Erythroblast (primary cell): ENCODE results near the gene RILP.

Source experiments
- DNase-seq, 2 experiments: peaks; one replicate each; lab custom pipeline; 2025; lab: John Stamatoyannopoulos, UW
- GATA1 ChIP-seq: IDR thresholded peaks from 2 replicates; pipeline ENCODE4 v1.6.1; 2011; ENCODE audit warnings: low read depth, mild to moderate bottlenecking, control low read depth, low read length, moderate library complexity
- POLR2A ChIP-seq: IDR thresholded peaks from 2 replicates; pipeline ENCODE4 v1.6.1; 2011; ENCODE audit warnings: mild to moderate bottlenecking, low read length

RILP gene

GRCh38 chr17:1611715-1612114, 38.0 kb downstream of the RILP start:
- DNase-seq: no peak
- TF ChIP-seq GATA1: no peak

DNA sequence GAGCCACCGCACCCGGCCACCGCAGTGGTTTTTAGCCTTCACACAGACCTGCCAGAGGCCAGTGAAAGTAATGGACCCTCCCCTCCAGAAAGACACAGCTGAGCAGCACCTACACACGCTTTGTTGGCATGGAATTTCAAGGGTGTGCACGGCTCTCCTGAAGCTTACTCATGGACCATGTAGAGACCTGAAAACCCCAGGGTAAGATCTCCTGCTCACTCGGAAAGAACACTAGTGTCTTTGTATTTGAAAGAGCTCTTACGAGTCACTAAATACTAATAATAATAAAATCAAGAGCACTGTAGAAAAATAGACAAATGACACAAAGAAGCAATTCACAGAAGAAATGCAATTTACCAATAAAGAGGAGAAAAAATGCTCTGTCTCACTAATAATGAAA, 41.0 kb downstream of the RILP start:
- TF ChIP-seq POLR2A (no peak), GATA1 (no peak)

GRCh38 chr17:1607971-1608320, 41.7 kb downstream of the RILP start:
- TF ChIP-seq POLR2A: no peak
- TF ChIP-seq GATA1: no peak
- no peak for DNase-seq

More for the DNA sequence above, 41.0 kb downstream of the RILP start:
- DNase-seq: no peak

DNA sequence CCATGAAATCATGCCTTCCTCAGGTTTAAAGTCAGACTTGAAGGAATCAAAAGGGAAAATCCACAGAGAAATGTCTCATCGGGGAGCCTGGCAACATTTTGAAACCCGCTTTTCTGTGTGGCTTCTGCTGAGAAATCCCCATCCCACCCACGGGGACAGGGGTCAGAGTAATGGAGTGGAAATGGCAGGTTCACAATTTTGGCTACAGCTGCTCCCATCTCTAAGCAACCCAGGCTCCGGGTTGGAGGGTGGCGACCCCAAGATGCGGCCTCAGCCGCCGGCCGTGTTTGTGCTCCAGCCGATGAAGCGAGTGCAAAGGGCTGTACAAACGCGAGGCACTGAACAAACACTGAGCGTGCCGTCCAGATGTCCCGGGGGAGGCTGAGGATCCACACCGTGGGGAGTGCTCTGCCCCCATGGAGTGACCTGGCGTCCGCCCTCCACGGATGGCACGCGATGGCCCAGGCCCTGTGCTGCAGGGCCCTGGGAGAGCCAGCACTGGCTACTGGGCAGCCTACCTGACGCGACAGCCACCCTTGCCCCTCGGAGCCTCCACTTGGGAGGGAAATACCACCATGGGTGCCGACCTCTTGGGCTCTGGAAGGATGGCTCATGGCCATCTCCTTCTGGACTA, 43.2 kb downstream of the RILP start:
- no peak for DNase-seq
- TF ChIP-seq GATA1 (no peak), POLR2A (no peak)

GRCh38 chr17:1605681-1606351, 43.9 kb downstream of the RILP start:
- TF ChIP-seq GATA1: no peak
- TF ChIP-seq POLR2A: no peak
- DNase-seq: no peak

DNA sequence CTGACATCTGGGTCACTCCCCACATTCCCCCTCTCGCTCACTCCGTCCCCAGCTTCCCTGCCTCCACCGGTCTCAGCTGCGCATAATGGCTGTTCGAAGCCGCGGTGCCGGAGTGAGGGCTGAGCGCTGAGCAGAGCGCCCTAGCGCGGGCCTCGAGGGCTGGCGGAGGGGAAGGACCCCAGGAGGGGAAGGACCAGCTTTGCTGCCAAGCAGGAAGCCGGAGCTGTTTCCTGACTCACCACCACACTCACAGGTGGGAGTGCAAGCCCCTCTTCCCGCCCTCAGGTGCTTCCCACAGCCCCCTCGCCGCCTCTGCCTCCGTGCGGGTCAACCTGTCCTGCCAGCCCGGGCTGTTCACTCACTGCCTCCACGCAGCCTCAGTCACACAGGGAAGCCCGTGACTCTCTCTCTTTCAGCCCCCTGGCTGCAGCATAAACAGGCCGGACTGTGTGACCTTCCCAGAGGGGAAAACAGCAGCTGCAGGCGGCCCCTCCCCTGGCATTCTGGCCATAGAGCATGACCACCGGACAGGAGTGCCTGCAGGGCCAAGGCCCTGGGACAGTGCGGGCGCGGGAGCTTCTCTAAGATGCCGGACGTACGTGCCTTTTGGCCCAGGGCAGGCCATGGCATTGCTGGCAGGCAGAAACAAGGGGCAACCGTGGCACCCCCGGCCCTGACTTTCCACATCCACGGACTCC, 44.7 kb downstream of the RILP start:
- no peak for DNase-seq
- no peak for TF ChIP-seq GATA1
- no peak for TF ChIP-seq POLR2A

- TF ChIP-seq GATA1: no peak
- no peak for TF ChIP-seq POLR2A
- DNase-seq: no peak
Observed at GRCh38 chr17:1601571-1601970, 48.1 kb downstream of the RILP start.

- no peak for TF ChIP-seq GATA1
- no peak for TF ChIP-seq POLR2A
- no peak for DNase-seq
Observed at GRCh38 chr17:1598399-1599095, 51.1 kb downstream of the RILP start.

GRCh38 chr17:1597861-1598342, 51.8 kb downstream of the RILP start:
- TF ChIP-seq POLR2A (no peak), GATA1 (no peak)
- DNase-seq: no peak
